ENCODE results near the gene SMYD3. TPM values are rescaled to one million over a fixed set of nuclear protein-coding genes. Genes with fewer than 3 reads are reported as not detected.
"Not testable (repeated sequence)": the region's sequence is repeated elsewhere in the genome, so short reads cannot be mapped to it uniquely, and the experiment has no call there.

SMYD3 gene
- total RNA-seq, 2 donors from 2014 or later: 8.8 to 19.0 TPM

DNA sequence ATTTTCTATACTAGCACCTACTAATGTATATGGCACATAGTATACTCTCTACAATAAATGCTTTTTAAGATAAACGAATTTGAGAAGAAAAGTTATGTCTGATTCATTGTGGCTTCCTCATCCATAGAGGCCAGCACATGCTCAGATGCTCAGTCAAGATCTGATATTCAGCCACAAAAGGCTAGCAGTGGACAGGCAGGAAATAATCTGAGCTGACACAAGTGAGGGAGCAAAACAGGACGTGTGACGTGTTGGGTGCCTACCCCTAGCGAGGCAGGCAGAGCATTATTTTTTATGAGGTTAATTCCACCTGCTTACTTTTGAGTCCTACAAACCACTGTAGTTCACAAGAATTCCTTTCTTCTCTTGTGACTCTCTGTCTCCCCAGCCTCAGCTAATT, 550.9 kb downstream of the SMYD3 start:
- H3K27me3 ChIP-seq (replicated peaks; ENCODE audit: insufficient read depth): no peaks in the 10 kb centered on the region
- H3K4me3 ChIP-seq: no peak overlapping the region
- no peaks in the 10 kb centered on the region for H3K9me3 ChIP-seq
- ATAC-seq (ENCODE audit: insufficient number of reproducible peaks, low FRiP score, low read depth) (no peak), DNase-seq (ENCODE audit: low spot score) (no peak)
- H3K4me1 ChIP-seq (ENCODE audit: control insufficient read depth in 1 of 2, low read depth in 2 of 2): peaks cover 0 to 7% of the 10 kb centered on the region in 2 donors
- H3K27ac ChIP-seq: no peak overlapping the region
- no peaks in the 10 kb centered on the region for H3K36me3 ChIP-seq
- TF ChIP-seq, protein P1, sequence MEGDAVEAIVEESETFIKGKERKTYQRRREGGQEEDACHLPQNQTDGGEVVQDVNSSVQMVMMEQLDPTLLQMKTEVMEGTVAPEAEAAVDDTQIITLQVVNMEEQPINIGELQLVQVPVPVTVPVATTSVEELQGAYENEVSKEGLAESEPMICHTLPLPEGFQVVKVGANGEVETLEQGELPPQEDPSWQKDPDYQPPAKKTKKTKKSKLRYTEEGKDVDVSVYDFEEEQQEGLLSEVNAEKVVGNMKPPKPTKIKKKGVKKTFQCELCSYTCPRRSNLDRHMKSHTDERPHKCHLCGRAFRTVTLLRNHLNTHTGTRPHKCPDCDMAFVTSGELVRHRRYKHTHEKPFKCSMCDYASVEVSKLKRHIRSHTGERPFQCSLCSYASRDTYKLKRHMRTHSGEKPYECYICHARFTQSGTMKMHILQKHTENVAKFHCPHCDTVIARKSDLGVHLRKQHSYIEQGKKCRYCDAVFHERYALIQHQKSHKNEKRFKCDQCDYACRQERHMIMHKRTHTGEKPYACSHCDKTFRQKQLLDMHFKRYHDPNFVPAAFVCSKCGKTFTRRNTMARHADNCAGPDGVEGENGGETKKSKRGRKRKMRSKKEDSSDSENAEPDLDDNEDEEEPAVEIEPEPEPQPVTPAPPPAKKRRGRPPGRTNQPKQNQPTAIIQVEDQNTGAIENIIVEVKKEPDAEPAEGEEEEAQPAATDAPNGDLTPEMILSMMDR (IDR thresholded peaks at IDR 0.05): no peak

DNA sequence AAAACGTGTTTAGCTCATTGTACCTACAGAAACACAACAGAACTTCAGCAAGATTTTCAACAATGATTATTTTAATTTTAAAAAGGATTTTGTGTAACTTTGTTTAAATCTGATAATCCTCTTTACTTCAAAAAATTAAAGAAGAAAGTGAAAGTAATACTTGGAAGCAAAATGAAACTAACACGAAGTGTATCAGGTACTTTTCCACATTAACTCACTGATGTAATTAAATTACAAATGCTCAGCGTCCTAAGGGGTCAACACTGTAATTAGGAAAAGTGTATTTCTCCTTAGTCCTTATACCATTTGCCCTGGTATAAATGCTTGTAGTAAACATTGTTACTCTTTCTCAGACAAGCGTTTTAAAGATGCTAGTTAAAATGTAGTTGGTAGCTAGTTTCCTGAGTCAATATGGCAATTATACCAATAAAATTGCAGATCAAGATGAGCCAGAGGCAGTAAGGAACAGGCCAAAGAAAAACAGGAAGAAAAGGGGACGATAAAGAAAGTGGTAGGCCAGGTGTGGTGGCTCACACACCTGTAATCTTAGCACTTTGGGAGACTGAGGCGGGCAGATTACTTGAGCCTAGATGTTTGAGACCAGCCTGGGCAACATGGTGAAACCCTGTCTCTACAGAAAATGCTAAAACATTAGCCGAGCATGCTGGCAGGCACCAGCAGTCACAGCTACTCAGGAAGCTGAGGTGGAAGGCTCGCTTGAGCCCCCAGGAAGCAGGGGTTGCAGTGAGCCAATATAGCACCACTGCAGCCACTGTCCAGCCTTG, 553.0 kb downstream of the SMYD3 start:
- Histone ChIP-seq H3K9me3 (no peaks in the 10 kb centered on the region), H3K36me3 (no peaks in the 10 kb centered on the region), H3K4me3 (peak overlapping the region; percentile 62), H3K4me1 (ENCODE audit: control insufficient read depth in 1 of 2, low read depth in 2 of 2) (peaks cover 0 to 7% of the 10 kb centered on the region in 2 donors), H3K27me3 (replicated peaks; ENCODE audit: insufficient read depth) (no peaks in the 10 kb centered on the region), H3K27ac (no peak overlapping the region)
- no peak for DNase-seq (ENCODE audit: low spot score)
- no peak for ATAC-seq (ENCODE audit: insufficient number of reproducible peaks, low FRiP score, low read depth)
- TF ChIP-seq, protein P1 (IDR thresholded peaks at IDR 0.05): no peak

DNA sequence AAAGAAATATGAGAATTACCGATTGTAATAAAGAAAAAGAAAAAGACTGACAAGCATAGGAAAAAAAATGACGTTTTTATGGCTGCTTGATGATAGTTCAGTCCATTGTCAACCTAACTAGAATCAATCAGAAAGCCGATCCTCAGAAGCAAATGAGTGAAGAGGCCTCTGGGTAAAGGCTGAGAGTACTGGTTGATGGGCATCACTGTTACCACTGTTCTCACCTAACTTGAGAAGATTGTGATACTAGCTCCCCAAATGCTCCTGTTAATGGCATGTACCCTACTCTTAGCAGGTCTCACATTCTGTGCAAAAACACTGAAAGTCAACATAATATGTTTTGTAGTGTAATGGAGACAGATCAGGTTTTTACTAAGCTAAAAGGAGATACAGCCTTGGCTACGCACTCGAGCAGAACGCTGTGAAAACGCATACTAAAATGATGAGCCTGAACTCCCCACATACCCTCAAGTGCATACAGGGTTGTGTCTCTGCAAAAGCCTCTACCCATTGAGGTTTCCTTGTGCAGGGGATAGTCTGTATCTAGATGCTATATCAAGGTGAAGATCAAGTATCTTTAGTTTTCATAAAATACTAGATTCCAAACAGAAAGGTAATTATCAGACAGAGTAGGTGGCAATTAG, 554.6 kb downstream of the SMYD3 start:
- TF ChIP-seq, protein P1 (IDR thresholded peaks at IDR 0.05): no peak
- H3K27me3 ChIP-seq (replicated peaks; ENCODE audit: insufficient read depth): no peaks in the 10 kb centered on the region
- no peak overlapping the region for H3K4me3 ChIP-seq
- H3K27ac ChIP-seq: no peak overlapping the region
- H3K9me3 ChIP-seq: no peaks in the 10 kb centered on the region
- ATAC-seq (ENCODE audit: insufficient number of reproducible peaks, low FRiP score, low read depth): no peak
- no peak for DNase-seq (ENCODE audit: low spot score)
- no peaks in the 10 kb centered on the region for H3K36me3 ChIP-seq
- peaks cover 0 to 7% of the 10 kb centered on the region in 2 donors for H3K4me1 ChIP-seq (ENCODE audit: control insufficient read depth in 1 of 2, low read depth in 2 of 2)

DNA sequence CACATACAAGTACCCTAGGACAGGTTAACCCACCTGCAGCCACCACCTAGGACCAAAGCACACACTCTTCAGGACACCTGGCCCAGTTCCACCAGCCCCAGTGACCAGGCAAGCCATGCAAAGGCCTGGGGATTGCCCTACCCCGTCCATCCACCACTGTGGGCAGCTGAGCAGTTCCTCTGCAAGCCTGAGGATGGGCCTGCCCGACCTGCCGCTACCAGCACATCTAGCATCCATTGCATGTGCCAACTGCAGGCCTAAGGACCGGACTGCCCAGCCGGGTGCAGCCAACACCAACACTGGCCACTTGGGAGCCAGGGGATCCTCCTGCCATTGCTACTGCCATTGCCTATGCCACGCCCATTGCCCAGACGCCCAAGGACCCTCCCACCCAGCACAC, 558.3 kb downstream of the SMYD3 start:
- H3K4me3 ChIP-seq: no peak overlapping the region
- peaks cover 2% of the 10 kb centered on the region for H3K9me3 ChIP-seq
- no peak for ATAC-seq (ENCODE audit: insufficient number of reproducible peaks, low FRiP score, low read depth)
- TF ChIP-seq, protein P1 (IDR thresholded peaks at IDR 0.05): no peak
- H3K27ac ChIP-seq: no peak overlapping the region
- no peak for DNase-seq (ENCODE audit: low spot score)
- no peaks in the 10 kb centered on the region for H3K27me3 ChIP-seq (replicated peaks; ENCODE audit: insufficient read depth)
- H3K4me1 ChIP-seq (ENCODE audit: control insufficient read depth in 1 of 2, low read depth in 2 of 2): peaks cover 0 to 7% of the 10 kb centered on the region in 2 donors
- H3K36me3 ChIP-seq: no peaks in the 10 kb centered on the region

DNA sequence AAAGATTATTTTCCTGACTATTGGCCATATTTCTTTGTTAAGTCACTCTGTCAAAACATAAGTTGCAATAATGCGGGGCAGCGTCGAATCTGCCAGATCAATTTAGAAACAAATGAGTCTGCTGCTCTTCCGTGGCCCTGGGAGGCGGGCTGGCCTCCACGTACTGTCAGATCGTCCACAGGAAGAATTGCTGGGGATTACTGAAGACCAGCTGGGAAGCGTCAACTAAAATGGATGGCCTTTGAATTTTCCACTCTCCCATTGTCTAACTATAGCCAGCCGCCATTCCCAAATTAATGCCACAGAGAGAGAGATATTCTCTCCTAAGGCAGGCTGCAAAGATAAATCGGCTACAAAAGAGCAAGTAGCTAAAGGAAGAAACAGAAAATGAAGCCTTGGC, 560.2 kb downstream of the SMYD3 start:
- Histone ChIP-seq H3K36me3 (no peaks in the 10 kb centered on the region), H3K27ac (no peak overlapping the region), H3K27me3 (replicated peaks; ENCODE audit: insufficient read depth) (no peaks in the 10 kb centered on the region), H3K4me3 (no peak overlapping the region), H3K4me1 (ENCODE audit: control insufficient read depth in 1 of 2, low read depth in 2 of 2) (no peaks in the 10 kb centered on the region), H3K9me3 (peaks cover 2% of the 10 kb centered on the region)
- ATAC-seq (ENCODE audit: insufficient number of reproducible peaks, low FRiP score, low read depth) (no peak), DNase-seq (ENCODE audit: low spot score) (no peak)
- TF ChIP-seq, protein P1 (IDR thresholded peaks at IDR 0.05): no peak

DNA sequence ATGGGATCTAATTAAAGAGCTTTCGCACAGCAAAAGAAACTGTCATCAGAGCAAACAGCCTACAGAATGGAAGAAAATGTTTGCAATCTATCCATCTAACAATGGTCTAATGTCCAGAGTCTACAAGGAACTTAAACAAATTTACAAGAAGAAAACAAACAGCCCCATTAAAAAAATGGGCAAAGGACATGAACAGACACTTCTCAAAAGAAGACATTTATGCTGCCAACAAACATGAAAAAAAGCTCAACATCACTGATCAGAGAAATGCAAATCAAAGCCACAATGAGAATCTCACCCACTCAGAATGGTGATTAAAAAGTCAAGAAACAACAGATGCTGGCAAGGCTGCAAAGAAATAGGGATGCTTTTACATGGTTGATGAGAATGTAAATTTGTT, 561.9 kb downstream of the SMYD3 start:
- H3K36me3 ChIP-seq; H3K4me3 ChIP-seq; H3K27ac ChIP-seq; H3K9me3 ChIP-seq; DNase-seq (ENCODE audit: low spot score); H3K27me3 ChIP-seq (replicated peaks; ENCODE audit: insufficient read depth); ATAC-seq (ENCODE audit: insufficient number of reproducible peaks, low FRiP score, low read depth); H3K4me1 ChIP-seq (ENCODE audit: control insufficient read depth in 1 of 2, low read depth in 2 of 2): not testable (repeated sequence)
